ENCODE measurements around the gene DGKG.

- TF ChIP-seq, protein P1, sequence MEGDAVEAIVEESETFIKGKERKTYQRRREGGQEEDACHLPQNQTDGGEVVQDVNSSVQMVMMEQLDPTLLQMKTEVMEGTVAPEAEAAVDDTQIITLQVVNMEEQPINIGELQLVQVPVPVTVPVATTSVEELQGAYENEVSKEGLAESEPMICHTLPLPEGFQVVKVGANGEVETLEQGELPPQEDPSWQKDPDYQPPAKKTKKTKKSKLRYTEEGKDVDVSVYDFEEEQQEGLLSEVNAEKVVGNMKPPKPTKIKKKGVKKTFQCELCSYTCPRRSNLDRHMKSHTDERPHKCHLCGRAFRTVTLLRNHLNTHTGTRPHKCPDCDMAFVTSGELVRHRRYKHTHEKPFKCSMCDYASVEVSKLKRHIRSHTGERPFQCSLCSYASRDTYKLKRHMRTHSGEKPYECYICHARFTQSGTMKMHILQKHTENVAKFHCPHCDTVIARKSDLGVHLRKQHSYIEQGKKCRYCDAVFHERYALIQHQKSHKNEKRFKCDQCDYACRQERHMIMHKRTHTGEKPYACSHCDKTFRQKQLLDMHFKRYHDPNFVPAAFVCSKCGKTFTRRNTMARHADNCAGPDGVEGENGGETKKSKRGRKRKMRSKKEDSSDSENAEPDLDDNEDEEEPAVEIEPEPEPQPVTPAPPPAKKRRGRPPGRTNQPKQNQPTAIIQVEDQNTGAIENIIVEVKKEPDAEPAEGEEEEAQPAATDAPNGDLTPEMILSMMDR (IDR thresholded peaks at IDR 0.05): no peak
- no peak for TF ChIP-seq EZH2phosphoT487 (IDR thresholded peaks at IDR 0.05)
Measured at GRCh38 chr3:186374376-186374775, 12.3 kb upstream of the DGKG start.
